Fibroblast of skin of right biceps (primary cell): ENCODE measurements around the gene SACM1L.
A peak's percentile ranks its signal among the peaks of the same experiment; 100 is the strongest.
"Not testable (repeated sequence)": the region's sequence is repeated elsewhere in the genome, so short reads cannot be mapped to it uniquely, and the experiment has no call there.

ENCODE experiments used
- DNase-seq: peaks from one replicate; pipeline ENCODE4 v3.0.0-alpha.2; 2013

SACM1L gene

DNA sequence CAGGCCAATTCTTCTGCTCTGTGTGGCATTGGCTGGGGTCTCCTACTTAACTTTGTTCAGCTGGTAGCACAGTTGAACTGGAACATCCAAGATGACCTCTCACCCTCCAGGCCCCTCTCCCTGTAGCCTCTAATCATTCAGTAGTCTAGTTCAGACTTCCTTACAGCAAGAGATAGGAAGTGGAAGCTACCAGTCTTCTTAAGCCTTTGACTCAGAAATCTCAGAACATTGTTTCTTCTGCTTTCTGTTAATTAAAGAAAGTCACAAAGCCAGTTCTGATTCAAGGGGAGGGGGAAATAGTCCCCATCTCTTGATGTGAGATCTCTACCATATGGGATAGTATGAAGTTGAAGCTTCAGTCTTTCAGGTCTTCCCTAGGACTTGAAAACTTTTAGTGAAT lies 18.8 kb upstream of the SACM1L start:
- DNase-seq: no peak

DNA sequence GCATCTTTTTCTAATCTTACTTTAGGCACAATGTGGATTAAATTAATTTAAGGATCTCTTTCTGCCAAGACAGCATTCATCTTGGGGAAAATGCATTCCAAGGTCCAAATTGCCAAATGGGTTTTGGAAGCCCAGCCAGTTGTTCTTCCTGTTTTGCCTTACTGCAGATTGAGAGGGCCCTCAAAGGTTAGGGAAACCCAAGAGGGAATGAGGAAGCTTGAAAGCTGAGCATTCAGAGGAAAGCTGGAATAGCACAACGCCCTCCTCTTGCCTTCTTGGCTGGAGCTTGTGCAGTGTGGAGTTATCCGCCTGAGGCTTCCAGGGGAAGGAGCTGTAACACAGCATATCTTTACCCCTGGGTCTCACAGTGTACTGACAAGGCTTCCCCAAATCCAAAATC lies 18.2 kb upstream of the SACM1L start:
- DNase-seq: peak; percentile 59

DNA sequence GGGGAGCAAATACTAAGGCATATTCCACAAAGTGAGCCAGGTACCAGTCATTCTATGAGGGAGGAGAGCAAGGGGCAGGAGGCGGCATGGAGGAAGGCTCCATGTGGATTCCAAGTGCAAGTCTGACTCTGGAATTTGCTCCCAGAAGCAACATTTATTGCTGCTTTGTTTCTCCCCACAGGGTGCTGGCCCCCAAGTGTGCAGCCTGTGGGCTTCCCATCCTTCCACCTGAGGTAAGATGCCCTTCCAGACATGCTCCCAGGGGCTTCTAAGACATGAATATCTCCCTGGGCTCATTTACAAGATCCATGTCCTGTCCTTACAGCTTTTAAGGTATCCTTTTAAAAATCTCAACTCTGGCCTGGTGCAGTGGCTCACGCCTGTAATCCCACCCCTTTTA lies 15.9 kb upstream of the SACM1L start:
- no peak for DNase-seq

DNA sequence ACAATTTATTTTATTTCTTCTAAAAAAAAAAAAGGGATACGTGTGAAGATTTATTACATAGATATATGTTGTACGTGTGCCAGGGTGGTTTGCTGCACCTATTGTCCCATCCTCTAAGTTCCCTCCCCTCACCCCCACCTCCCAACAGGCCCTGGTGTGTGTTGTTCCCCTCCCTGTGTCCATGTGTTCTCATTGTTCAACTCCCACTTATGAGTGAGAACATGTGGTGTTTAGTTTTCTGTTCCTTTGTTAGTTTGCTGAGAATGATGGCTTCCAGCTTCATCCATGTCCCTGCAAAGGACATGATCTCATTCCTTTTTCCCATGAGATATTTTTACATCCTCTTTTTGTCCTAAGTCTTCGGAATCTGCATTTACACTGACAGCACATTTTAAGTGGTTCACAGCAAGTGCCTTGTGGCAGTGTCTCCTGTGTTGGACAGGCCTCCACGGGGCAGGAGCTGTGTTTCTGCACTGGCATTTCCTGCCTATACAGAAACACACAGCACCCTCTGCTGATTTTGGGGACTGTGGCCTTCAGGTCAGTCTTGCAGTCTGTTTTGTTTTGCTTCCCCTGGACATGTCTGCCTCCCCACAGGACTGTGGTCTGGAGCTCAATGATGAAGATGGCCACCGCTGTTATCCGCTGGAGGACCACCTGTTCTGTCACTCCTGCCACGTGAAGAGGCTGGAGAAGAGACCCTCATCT lies 12.7 kb upstream of the SACM1L start:
- DNase-seq: no peak

DNA sequence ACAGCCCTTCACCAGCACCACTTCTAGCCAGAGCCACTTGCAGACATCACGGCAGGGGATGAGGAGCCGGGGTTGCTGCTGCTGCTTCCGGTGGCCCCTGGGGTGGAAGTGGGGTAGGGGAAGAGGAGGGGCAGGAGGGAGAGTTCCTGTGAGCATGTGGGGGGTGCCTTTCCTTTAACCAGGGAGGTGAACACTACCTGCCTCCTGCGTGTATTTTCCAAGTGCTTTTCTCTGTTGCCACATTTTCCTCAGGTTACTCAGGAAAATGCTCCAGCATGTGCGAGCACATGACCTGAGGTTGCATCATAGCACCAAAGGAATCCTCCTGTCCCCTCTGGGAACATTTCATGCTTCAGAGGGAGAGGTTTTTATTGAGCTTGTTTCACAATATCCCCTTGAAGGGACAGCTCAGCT lies 12.2 kb upstream of the SACM1L start:
- DNase-seq: peak; percentile 68

DNA sequence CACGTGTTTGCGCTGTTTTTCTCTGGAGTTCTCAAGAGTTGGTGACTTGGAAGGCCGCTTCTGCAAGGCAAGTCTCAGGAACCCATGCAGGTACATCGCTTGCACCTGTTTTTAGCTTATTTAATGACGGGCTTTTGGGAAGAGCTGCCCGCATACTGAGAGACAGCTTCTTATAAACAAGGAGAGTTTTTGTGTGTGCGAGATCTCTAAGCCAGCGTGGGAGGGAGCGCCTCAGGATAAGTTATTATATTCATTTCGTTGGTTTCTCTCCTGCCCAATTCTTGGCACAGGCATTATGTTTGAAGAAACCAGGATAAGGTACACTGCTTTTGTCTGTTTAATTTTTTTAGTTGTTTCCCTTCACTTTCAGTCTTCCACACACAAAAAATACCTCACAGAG lies 11.4 kb upstream of the SACM1L start:
- DNase-seq: no peak

DNA sequence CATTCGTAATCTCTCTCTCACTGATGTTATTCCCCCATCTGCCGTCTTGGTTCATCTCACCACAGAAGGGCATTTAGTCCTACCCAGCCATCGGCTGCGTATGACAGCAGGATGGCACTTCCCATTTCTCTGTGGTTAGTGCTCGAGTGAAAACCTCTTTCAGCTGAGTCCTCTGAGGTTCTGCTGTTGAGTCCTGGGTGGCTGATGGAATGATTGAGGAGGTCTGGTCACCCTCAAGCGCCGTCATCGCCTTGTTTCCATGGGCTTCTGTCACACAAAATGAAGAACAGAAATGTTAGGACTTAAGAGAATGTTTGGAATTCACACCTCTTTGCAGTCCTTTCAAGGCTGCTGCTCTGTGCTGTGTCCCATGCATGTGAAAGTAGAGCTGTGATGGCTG lies 9.4 kb upstream of the SACM1L start:
- no peak for DNase-seq

DNA sequence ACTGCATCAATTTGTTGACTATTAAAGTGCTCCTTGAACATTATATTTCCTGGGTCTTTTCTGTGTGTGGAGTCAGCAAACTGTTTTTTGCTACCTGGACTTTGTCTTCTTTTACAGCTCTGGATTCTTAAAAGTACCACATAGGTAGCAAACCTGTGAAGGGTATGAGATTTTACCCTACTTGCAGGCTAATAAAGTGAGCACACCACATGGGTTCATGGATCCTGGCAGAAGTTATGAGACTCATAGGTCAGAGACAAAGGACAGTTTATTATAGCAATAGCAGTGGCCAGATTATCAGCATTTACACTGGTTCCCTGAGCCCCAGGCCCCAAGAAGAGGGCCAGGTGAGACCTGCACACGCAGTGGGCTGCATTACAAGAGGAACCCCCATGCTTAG lies 8.0 kb upstream of the SACM1L start:
- DNase-seq: no peak

DNA sequence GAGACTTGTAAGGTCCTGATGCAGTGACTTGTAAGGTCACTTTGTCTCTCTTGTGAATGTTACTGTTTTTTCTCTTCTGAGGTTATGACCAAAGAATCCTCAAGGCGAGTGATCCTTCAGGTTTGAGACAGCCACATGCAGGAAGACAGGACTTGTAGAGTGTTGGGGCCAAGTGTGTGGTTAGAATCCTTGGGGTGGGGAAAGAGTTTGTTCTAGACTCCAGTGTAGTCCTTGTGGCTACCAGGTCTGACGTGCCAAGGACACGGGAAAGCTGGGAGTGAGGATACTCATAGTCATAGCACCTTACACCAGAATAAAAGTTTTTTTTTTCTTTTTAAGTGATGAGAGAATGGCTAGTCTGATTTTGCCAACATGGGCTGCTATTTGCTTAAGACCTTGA lies 7.3 kb upstream of the SACM1L start:
- no peak for DNase-seq

DNA sequence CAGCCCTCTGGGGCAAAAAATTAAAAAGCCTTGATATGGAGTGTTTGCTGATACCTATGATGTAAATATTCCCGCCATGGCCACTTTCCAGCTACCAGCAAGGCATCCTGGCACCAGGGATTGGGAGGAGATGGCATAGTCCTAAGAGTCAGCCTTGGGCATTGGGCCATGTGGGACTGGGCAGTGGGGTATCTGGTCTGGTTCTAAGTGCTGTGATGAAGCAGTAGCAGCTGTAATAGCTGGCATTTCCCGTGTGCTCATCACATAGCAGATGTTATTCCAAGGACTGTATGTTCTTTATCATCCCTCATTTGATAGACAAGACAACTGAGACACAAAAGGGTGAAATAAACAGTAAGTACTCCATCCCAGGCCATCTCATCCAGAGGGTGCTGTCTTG lies 6.9 kb upstream of the SACM1L start:
- no peak for DNase-seq

DNA sequence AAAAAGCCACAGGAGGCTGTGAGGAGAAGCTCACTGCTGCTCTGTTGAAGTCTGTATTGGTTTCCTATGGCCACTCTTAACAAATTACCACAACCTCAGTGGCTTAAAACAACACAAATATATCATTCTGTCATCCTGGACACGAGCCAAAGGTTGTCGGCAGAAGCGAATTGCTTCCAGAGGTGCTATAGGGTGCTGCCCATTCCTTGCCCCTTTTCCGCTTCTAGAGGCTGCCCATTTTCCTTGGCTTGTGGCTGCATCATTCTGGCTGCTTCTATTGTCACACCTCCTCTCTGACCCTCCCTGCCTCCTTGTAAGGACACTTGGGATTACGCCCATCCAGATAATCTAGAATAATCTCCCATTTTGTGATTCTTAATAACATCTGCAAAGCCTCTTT lies 6.4 kb upstream of the SACM1L start:
- no peak for DNase-seq

DNA sequence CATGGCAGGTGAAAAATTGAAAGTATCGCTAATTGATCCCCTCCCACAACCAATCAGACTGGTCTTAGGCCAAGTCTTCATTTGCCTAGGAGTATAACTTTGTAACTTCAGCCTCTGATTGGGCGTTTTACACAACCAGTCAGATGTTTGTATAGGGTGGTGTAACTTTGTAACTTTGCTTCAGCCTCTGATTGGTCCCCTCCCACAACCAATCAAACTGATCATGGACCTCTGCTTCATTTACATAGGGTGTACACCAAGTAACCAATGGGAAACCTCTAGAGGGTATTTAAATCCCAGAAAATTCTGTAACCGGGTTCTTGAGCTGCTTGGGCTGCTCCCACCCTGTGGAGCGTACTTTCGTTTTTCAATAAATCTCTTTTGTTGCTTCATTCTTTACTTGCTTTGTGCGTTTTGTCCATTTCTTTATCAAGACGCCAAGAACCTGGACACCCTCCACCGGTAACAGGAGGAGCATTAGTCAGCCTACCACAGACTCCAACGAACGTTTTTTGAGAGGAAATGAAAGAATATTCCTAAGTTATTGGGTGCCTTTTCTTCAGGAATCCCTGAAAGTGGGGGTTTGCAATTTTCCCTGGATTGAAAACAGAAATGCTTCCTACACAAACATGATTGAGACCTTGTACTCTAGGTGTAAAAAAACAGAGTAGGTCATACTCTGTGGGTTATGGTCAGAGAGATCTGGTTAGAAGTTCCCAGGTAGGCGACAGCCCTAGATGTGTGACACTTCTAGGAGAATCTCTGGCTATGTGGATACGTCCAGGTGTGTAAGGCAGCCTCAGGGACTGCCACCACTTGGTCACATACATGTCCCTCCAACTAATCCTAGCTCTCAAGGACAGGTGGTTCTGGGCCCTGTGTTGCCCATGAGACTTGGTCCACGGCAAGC lies 5.5 kb upstream of the SACM1L start:
- DNase-seq: no peak

DNA sequence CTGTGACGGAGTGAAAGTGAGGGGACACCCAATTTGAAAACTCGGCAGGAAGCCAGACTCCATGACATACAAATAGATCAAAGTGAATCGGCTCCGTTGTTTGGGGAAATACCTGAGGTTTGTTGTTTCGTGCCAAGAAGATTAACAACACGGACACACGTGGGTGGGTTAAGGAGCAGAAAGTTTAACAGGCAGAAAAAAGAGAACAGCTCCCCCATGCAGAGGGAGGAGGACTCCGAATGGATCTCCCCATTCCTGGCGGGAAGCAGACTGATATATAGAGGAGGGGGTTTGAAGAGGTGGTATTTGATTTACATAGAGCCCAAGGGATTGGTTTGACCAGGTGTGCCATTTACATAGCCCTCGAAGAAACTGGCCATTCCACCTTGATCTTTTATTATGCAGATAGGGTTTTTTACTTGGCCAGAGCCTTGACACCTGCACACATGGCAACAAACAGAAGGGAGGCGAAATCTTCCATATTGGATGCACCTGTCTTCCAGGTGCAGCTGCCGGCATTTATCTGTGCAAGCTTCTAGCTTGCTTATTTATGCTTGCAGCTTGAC lies 4.8 kb upstream of the SACM1L start:
- DNase-seq: no peak

DNA sequence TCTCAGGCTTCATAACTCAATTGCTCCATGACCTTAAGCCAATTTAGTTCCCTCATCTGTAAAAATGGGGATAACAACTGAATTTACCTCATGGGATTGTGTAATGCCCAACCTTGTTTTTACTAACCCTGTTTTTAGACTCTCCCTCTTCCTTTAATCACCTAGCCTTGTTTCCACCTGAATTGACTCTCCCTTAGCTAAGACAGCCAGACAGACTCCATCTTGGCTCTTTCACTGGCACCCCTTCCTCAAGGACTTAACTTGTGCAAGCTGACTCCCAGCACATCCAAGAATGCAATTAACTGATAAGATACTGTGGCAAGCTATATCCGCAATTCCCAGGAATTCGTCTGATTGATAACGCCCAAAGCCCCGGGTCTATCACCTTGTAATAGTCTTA lies 3.5 kb upstream of the SACM1L start:
- not testable (repeated sequence) for DNase-seq

DNA sequence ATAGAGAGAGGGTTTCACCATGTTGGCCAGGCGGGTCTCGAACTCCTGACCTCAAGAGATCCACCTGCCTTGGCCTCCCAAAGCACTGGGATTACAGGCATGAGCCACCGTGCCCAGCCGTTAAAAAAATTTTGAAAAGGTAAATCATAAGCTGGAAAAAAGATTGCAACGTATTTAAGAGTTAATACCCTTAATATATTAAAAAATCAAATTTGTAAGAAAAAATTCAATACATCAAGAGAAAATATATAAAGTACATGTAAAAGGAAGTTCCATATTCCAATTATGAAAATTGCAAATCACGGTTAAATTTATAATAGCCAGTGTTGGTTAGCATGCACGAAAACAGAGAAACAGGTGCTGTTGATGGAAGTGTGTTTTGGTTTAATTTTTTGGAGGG lies 2.3 kb upstream of the SACM1L start:
- no peak for DNase-seq

DNA sequence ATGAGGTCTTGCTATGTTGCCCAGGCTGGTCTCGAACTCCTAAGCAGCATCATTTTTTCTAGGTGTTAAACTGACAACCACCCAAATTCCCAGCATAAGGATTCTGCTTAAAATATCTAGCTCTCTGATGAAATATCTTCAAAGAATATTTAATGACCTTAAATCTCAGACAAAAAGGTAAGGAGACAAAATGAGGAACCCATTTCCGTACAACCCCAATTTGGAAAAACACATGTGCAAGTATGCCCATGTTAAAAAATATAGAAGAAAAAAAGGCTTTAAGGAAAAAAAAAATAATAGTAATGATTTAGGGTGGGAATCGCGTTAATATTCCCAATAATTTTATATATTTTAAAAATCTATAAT lies 1.4 kb upstream of the SACM1L start:
- no peak for DNase-seq

DNA sequence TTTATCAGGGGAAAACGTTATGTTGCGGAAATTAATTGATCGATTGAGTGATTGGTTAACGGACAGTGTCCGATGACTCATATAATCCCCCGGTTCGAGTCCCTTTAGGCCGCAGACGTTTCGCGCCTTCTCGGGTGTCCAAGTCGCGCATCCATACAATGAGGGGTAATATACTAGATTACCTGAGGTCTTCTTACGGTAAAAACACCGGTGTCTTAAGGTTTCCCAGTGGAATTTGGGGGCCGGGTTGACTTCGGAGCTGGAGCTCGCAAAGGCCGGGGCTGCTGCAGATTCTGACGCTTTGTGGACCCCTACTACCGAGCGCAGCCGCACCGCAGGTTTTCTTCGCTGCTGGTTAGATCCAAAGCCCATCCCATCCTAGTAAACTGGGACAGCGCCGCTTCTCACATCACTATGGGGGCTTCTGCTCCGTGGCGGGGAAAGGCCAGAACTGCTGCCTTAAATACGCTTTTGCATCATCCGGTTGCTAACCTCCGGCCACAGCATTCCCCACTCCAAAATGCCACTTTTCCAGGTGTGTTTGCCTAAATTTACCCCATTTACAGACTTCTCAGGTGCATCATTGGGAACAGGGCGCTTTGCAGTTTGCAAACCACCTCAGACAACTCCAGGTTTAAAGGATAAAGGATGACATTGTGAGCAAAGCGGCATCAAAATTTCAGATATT lies 858 bp upstream of the SACM1L start:
- peak; percentile 42 for DNase-seq

DNA sequence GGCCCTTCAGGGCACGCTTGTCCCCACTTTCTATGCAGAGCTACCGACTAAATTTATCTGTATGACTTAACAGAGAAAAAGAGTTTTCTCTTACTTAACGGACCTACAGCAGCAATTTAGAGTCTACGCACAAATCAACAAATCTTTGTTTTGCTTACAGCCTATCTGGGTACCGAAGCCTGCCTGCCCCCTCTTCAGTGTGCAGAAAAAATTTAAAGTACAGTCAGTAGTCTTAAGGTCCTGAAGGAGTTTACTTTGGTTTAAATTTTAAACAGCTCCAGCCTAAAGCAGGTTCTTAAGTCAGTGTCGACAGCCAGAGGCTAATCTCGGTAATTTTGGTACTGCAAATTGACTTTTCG lies 570 bp downstream of the SACM1L start:
- DNase-seq: no peak

DNA sequence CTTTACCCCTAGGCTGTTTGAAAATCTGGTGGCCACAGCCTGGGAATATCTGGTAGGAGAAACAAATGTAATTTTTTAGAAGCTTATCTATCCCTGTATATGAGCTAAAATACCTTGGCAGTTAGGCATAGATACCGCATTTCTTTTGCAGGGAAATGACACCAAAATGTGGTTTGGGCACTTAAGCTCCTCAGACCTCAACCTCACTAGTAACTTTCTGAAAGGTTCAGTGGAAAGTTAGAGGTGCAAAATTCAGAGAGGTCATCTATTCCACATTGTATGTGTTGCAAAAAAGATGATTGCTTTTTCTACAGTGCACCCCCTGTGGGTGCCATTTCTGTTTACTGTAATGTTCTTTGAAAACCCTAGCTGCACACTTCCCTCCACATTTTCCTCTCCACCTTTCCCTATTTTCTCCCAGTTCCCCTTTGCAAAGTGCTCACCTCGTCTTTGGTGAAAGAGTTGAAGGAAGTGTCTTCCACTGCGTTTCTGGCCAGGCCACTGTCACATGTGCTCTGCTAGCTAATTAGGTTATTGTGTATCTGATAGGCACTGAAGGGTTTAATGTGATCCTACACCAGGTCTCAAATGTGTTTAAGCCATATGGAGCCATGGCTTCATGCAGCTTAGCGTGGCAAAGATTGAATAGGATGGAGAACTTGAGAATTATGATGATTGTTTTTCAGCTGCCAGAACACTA lies 1.3 kb downstream of the SACM1L start:
- DNase-seq: no peak

DNA sequence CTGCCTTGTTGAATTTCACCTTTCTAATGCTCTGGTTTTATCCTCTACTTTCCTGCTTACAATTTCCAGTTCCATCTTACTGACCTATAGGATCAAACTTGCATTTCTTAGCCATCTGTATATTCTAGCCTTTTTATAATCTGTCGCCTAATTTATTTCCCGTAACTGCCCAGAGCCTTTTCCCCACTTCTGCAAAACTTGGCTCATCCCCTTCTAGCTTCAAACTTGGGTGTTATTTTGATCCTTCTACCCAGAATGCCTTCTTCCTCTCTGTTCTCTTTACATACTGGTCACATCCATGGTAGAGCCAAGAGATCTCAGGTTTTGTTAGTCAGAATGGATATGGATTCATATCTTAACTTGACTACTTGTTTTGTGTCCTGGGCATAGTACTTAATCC lies 2.6 kb downstream of the SACM1L start:
- DNase-seq: no peak

DNA sequence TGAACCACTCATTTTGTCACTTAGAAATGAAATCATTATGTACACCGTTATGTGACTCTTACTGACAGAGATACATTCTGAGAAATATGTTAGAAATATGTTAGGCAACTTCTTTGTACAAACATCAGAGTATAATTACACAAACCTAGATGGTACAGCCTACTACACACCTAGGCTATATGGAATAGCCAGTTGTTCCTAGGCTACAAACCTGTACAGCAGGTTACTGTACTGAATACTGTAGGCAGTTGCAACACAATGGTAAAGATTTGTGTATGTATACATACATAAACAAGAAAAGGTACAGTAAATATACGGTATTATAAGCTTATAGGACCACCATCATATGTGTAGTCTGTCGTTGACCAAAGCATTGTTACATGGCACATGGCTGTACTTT lies 3.7 kb downstream of the SACM1L start:
- no peak for DNase-seq

DNA sequence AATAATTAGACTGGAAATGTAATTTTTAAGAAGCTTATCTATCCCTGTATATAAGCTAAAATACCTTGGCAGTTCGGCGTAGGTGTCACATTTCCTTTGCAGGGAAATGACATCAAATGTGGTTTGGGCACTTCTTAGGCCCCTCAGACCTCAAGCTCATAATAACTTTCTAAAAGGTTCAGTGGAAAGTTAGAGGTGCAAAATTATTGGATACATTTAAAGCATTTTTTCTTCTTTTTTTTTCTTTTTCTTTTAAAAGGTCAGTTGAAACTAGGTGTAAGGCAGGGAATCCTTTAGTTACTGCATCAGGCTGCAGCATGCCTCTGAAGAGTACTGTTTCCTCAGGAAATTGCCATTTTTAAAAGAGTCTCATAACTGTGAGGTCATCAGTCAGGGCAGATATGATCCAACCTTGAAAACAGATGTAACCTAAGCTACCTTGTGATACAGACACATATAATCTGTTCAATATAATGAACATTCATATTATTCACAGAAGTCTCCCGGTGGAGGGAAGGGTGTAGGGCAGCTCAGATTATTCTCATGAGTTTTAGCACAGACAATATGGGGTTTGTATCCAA lies 4.8 kb downstream of the SACM1L start:
- no peak for DNase-seq

DNA sequence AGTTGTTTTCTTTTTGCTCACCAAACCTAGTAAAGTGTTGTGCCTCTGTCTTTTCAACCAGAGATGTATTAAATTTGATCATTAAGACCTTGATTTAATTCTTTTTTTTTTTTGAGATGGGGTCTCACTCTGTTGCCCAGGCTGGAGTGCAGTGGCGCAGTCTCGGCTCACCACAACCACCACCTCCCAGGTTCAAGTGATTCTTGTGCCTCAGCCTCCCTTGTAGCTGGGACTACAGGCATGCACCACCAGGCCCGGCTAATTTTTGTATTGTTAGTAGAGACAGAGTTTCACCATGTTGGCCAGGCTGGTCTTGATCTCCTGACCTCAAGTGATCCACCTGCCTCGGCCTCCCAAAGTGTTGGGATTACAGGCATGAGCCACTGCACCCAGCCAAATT lies 6.0 kb downstream of the SACM1L start:
- DNase-seq: not testable (repeated sequence)
